Stimulated activated CD4-positive, alpha-beta T cell treated with anti-CD3 and anti-CD28 coated beads, Interleukin-1b, Interleukin-23, amount 100 ng/mL, for 1 hour (primary cell): ENCODE results near the gene DUSP1.

Experiments used
- DNase-seq, 2 donors: peaks; one replicate each; pipeline ENCODE4 v3.0.0-alpha.2; 2020; ENCODE audit warnings: low read depth in 2 of 2

Gene DUSP1

GRCh38 chr5:172744123-172745104 lies 26.6 kb downstream of the DUSP1 start:
- DNase-seq: no peak

GRCh38 chr5:172743112-172743959 lies 27.7 kb downstream of the DUSP1 start:
- no peak for DNase-seq

- DNase-seq: no peak
These were observed 29.8 kb downstream of the DUSP1 start for GRCh38 chr5:172741206-172741582.

GRCh38 chr5:172740428-172741205 lies 30.4 kb downstream of the DUSP1 start:
- DNase-seq: no peak

GRCh38 chr5:172739375-172739774 lies 31.6 kb downstream of the DUSP1 start:
- no peak for DNase-seq

- no peak for DNase-seq
These were observed 34.4 kb downstream of the DUSP1 start for GRCh38 chr5:172736508-172737135.

- DNase-seq: no peak
These were observed 35.7 kb downstream of the DUSP1 start for GRCh38 chr5:172735141-172735831.

- DNase-seq: no peak
These were observed 37.0 kb downstream of the DUSP1 start for GRCh38 chr5:172733974-172734346.

GRCh38 chr5:172733131-172733973 lies 37.6 kb downstream of the DUSP1 start:
- no peak for DNase-seq

- DNase-seq: no peak
These were observed 38.7 kb downstream of the DUSP1 start for GRCh38 chr5:172732201-172732865.

GRCh38 chr5:172731680-172732074 lies 39.3 kb downstream of the DUSP1 start:
- DNase-seq: no peak

- DNase-seq: no peak
These were observed 39.9 kb downstream of the DUSP1 start for GRCh38 chr5:172730981-172731679.

- no peak for DNase-seq
These were observed 40.8 kb downstream of the DUSP1 start for GRCh38 chr5:172730222-172730621.

GRCh38 chr5:172729588-172729987 lies 41.4 kb downstream of the DUSP1 start:
- no peak for DNase-seq

- DNase-seq: no peak
These were observed 42.3 kb downstream of the DUSP1 start for GRCh38 chr5:172728481-172729241.

GRCh38 chr5:172727551-172727950 lies 43.4 kb downstream of the DUSP1 start:
- DNase-seq: no peak

- no peak for DNase-seq
These were observed 44.0 kb downstream of the DUSP1 start for GRCh38 chr5:172726966-172727365.

- no peak for DNase-seq
These were observed 45.2 kb downstream of the DUSP1 start for GRCh38 chr5:172725785-172726184.
